PFSK-1 (cell line): ENCODE data around the gene SOCS7.

Source experiments
- POLR2AphosphoS5 ChIP-seq: IDR thresholded peaks from 2 replicates; pipeline ENCODE4 v1.6.1; 2012; ENCODE audit warnings: low read depth, mild to moderate bottlenecking, control low read depth, low read length, moderate library complexity
- SIN3A ChIP-seq: IDR thresholded peaks from 2 replicates; pipeline ENCODE4 v1.6.1; 2012; ENCODE audit warnings: mild to moderate bottlenecking, low read length, moderate library complexity, borderline replicate concordance; ENCODE audit not compliant: insufficient read depth
- TAF1 ChIP-seq: IDR thresholded peaks from 2 replicates; pipeline ENCODE4 v1.6.1; 2012; ENCODE audit warnings: low read length, control low read depth, borderline replicate concordance; ENCODE audit not compliant: insufficient read depth
- TF ChIP-seq, protein P1 (sequence below), 2 experiments: IDR thresholded peaks; 2 replicates each; pipeline versions ENCODE4 v1.6.1 to v1.8.0; 2011 to 2012; ENCODE audit warnings: low read depth in 2 of 2, low read length in 2 of 2, control low read depth in 1 of 2, inconsistent platforms in 1 of 2, mild to moderate bottlenecking in 1 of 2, moderate library complexity in 1 of 2; ENCODE audit not compliant: insufficient read depth in 1 of 2

GRCh38 chr17:38326996-38327792 is 24.4 kb upstream of the SOCS7 start:
- TF ChIP-seq POLR2AphosphoS5 (no peak), TAF1 (no peak), SIN3A (no peak)
- TF ChIP-seq, protein P1, sequence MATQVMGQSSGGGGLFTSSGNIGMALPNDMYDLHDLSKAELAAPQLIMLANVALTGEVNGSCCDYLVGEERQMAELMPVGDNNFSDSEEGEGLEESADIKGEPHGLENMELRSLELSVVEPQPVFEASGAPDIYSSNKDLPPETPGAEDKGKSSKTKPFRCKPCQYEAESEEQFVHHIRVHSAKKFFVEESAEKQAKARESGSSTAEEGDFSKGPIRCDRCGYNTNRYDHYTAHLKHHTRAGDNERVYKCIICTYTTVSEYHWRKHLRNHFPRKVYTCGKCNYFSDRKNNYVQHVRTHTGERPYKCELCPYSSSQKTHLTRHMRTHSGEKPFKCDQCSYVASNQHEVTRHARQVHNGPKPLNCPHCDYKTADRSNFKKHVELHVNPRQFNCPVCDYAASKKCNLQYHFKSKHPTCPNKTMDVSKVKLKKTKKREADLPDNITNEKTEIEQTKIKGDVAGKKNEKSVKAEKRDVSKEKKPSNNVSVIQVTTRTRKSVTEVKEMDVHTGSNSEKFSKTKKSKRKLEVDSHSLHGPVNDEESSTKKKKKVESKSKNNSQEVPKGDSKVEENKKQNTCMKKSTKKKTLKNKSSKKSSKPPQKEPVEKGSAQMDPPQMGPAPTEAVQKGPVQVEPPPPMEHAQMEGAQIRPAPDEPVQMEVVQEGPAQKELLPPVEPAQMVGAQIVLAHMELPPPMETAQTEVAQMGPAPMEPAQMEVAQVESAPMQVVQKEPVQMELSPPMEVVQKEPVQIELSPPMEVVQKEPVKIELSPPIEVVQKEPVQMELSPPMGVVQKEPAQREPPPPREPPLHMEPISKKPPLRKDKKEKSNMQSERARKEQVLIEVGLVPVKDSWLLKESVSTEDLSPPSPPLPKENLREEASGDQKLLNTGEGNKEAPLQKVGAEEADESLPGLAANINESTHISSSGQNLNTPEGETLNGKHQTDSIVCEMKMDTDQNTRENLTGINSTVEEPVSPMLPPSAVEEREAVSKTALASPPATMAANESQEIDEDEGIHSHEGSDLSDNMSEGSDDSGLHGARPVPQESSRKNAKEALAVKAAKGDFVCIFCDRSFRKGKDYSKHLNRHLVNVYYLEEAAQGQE (IDR thresholded peaks at IDR 0.05; ENCODE audit: insufficient read depth in 1 of 2, low read depth in 2 of 2, low read length in 2 of 2) = no peak
